SK-N-MC (cell line): ENCODE data around the gene CAMK2B.

ENCODE experiments used
- DNase-seq: peaks from one replicate; pipeline ENCODE4 v3.0.0-alpha.2; 2011; ENCODE audit warnings: low read depth, low spot score
- H3K27ac ChIP-seq: fragments of 200-600 bp; sonication (generic); 2 replicates; pipeline ENCODE4 v1.5.1; 2016; ENCODE audit warnings: mixed run types
- H3K36me3 ChIP-seq: fragments of 200-600 bp; sonication (generic); 2 replicates; pipeline ENCODE4 v1.6.1; 2017; ENCODE audit warnings: antibody characterized with exemption, low read length, mixed read lengths; ENCODE audit not compliant: insufficient read depth
- H3K4me3 ChIP-seq: fragments of 200-600 bp; sonication (generic); 2 replicates; pipeline ENCODE4 v1.5.1; 2016
- H3K9ac ChIP-seq: fragments of 200-600 bp; sonication (generic); 2 replicates; pipeline ENCODE4 v1.8.0; 2017; ENCODE audit warnings: mixed run types, mixed read lengths; ENCODE audit not compliant: insufficient read length
- H3K9me3 ChIP-seq: fragments of 200-600 bp; sonication (generic); 2 replicates; pipeline ENCODE4 v1.6.1; 2017; ENCODE audit warnings: low read depth, mild to moderate bottlenecking, antibody characterized with exemption, low read length, moderate library complexity, mixed read lengths
- EZH2 ChIP-seq: fragments of 200-600 bp; sonication (generic); IDR thresholded peaks from one replicate; pipeline ENCODE4 v1.6.1; 2017; ENCODE audit warnings: antibody characterized with exemption
- FOXP2 ChIP-seq: optimal IDR thresholded peaks from 2 replicates; pipeline ENCODE3; 2011; ENCODE audit warnings: mild to moderate bottlenecking, moderate library complexity; ENCODE audit not compliant: insufficient read depth; ENCODE audit errors: extremely low read length, control extremely low read depth
- POLR2AphosphoS5 ChIP-seq: IDR thresholded peaks from 2 replicates; pipeline ENCODE4 v1.6.1; 2012; ENCODE audit warnings: mild to moderate bottlenecking, low read depth, low read length, borderline replicate concordance

Gene CAMK2B

DNA sequence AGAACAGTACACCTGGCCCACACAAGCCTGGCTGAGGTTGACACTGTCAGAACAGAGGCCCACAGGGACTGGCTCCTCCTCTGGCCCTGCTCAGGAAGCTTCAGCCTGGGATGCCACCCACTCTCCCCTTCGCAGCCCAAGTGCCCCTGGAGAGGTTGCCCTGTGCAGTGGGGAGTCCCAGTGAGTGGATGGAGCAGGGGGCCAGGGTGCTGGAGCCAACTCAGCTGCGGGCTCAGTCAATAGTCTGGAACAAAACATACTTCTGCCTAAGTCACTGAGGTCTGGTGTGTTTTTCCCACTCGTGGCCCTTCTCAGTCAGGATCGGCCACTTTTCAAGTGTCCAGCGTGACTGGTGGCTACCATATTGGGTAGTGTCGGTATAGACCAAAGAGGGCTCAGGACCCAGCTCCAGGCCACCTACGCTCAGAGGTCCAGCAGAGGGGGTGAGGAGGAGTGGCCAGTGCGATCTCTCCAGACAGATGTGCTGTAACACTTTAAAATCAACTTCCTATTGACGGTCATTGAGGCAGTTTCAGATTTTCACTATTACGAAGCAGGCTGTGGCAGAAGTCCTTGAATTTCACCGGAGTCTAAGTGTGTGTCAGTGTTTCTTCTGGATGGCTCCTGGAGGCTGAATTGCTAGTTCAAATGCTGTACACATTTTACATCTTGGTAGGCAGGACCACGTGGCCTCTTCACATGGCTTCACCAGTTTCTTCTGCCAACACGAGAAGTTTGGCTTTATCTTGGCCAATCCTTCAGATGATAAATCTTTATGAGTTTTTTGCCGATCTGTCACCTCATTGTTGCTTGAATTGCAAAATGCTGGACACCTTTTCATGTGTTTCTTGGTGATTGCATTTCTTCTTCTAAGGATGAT is 135.2 kb downstream of the CAMK2B start:
- Histone ChIP-seq H3K9me3 (no peaks in the 10 kb centered on the region), H3K27ac (no peak overlapping the region), H3K9ac (no peak overlapping the region), H3K4me3 (no peak overlapping the region), H3K36me3 (no peaks in the 10 kb centered on the region)
- DNase-seq: no peak
- TF ChIP-seq POLR2AphosphoS5: no peak
- no peak for TF ChIP-seq EZH2
- no peak for TF ChIP-seq FOXP2

DNA sequence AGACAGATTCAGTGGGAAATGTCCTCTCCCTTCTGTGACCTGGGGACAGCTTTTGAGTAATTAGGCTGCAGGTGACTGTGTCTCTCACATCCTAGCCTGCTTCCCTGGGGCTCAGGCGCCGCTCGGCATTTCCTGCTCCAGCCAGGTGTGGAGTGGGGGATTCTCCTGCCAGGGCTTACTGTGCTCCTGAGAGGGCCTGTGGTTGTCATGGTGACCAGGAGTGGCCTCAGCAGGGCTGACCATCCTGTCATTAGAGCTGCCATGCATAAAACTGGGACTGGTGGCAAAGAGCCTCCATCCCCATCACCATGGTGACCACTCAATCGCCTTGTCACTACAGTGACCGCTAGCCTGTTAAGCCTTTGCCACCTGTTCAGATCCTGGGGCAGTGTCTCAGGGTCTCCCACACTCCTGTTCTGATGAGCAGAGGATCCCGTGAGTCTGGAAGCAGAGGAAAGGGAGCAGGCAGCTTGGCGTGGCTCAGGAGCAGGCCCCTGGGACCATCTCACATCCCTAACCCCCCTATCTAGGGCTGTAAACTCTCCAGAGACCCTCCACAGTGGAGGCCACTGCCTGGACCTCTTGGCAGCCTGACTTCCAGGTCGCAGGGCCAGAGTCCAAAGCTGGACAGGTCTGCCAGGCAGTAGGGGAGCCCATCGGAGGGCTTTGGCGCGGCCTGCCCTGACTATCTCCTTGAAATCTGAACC is 136.0 kb downstream of the CAMK2B start, which contains the start of gene GCK:
TSS of gene GCK (minus strand) at position 154 of the 707 bp plus-strand sequence. CDS start 486 bp downstream, outside the sequence.
- DNase-seq: no peak
- Histone ChIP-seq H3K36me3 (no peaks in the 10 kb centered on the region), H3K27ac (no peak within 1 kb of the TSS), H3K9me3 (no peaks in the 10 kb centered on the region), H3K9ac (no peak within 1 kb of the TSS), H3K4me3 (no peak within 1 kb of the TSS)
- no peak for TF ChIP-seq POLR2AphosphoS5
- TF ChIP-seq EZH2: no peak
- no peak for TF ChIP-seq FOXP2

- no peaks in the 10 kb centered on the region for H3K36me3 ChIP-seq
- no peak overlapping the region for H3K9ac ChIP-seq
- H3K9me3 ChIP-seq: no peaks in the 10 kb centered on the region
- DNase-seq: no peak
- TF ChIP-seq EZH2: no peak
- no peak for TF ChIP-seq POLR2AphosphoS5
- H3K27ac ChIP-seq: no peak overlapping the region
- no peak overlapping the region for H3K4me3 ChIP-seq
Observed at GRCh38 chr7:44188480-44189225, 136.7 kb downstream of the CAMK2B start.

DNA sequence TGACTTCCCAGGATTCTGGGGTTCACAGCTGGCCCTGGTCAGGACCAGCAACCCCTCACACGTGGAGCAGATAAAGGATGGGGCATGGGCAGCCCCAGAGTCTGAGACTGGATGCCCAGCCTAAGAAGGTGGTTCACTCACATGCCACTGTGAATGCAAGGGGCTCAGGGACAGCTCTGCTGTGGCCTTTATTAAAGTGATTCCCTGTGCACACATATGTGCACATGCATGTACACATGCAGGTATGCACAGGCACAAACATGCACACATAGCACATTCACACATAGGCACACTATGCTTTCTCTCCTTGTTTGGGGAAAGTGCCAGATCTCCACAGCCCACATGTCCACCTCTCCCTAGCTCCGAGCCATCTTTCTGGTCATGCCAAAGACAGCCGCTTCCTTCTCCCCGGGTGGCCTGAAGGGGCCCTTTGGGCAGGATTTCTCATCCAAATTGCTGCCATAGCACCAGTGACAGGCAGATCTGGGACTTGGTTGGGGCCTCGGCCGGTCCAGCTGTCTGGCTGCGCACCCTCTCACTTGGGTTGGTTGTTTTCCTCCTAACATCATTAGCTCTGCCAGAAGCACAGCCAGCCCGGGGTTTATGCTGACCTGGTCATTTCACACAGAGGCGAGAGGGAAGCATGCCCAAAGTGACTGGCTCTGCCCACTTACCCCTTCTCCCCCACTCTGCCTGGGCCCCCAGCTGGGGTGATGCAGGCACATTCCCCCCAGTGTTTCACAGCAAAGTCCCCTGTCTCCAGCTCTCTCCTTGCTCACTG is 137.6 kb downstream of the CAMK2B start:
- Histone ChIP-seq H3K36me3 (no peaks in the 10 kb centered on the region), H3K4me3 (no peak overlapping the region), H3K9ac (no peak overlapping the region), H3K9me3 (no peaks in the 10 kb centered on the region), H3K27ac (no peak overlapping the region)
- no peak for TF ChIP-seq POLR2AphosphoS5
- no peak for TF ChIP-seq EZH2
- no peak for TF ChIP-seq FOXP2
- DNase-seq: no peak

DNA sequence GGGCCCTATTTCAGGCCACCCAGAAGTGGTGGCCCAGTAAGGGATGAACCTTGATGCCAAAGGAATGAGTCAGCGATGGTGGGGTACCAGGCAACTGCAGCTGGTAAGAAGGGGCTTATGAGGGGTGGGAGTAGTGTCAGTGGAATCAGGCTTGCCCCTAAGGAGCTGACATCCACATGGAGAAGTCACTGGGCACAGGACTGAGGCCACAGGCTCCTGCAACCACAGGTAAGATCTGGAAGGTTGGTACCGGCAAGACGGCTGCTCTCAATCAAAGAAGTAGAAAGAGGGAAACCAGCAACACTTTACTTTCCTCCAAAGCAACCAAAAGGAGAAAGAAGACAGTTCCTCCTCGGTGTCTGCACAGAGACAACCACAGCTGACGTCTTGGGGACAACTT is 138.7 kb downstream of the CAMK2B start:
- Histone ChIP-seq H3K27ac (no peak overlapping the region), H3K9ac (no peak overlapping the region), H3K36me3 (no peaks in the 10 kb centered on the region), H3K4me3 (no peak overlapping the region), H3K9me3 (no peaks in the 10 kb centered on the region)
- no peak for DNase-seq
- TF ChIP-seq FOXP2: no peak
- TF ChIP-seq EZH2: no peak
- TF ChIP-seq POLR2AphosphoS5: no peak

GRCh38 chr7:44185729-44186128 is 139.7 kb downstream of the CAMK2B start:
- no peaks in the 10 kb centered on the region for H3K36me3 ChIP-seq
- no peak for DNase-seq
- no peak overlapping the region for H3K27ac ChIP-seq
- no peak overlapping the region for H3K4me3 ChIP-seq
- no peak for TF ChIP-seq FOXP2
- no peak for TF ChIP-seq POLR2AphosphoS5
- no peak for TF ChIP-seq EZH2
- no peaks in the 10 kb centered on the region for H3K9me3 ChIP-seq
- H3K9ac ChIP-seq: no peak overlapping the region

DNA sequence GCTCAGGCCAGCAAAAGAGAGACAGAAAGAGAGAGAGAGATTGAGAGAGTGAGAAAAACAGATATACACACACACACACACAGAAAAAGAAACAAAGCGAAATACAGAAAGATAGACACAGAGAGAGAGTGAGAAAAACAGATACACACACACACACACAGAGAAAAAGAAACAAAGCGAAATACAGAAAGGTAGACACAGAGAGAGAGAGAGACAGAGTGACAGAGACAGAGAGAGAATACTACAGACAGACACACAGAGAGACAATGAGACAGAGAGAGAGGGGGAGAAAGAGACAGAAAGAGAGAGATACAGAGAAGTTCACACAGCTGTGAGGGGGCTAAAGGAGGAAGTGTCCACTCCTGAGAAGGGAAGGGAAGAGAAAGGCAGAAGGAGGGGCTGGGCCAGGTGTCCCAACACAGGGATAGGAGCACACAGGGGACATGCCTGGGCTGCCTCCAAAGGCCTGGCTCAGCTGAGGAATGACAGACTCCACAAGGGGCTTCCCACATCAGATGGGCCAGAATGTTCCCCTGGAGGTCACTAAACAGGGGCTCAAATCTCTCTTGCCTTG is 140.4 kb downstream of the CAMK2B start:
- Histone ChIP-seq H3K9ac (no peak overlapping the region), H3K27ac (no peak overlapping the region), H3K36me3 (no peaks in the 10 kb centered on the region), H3K9me3 (no peaks in the 10 kb centered on the region), H3K4me3 (no peak overlapping the region)
- DNase-seq: no peak
- TF ChIP-seq FOXP2 (no peak), POLR2AphosphoS5 (no peak), EZH2 (no peak)
